ENCODE results near the gene CEMIP.

- no peak for TF ChIP-seq CTCF (IDR thresholded peaks at IDR 0.05)
- no peak for TF ChIP-seq EZH2 (IDR thresholded peaks at IDR 0.05)
- no peak for TF ChIP-seq EZH2phosphoT487 (IDR thresholded peaks at IDR 0.05)
These were observed 158.5 kb downstream of the CEMIP start for GRCh38 chr15:80937718-80938117.

Measured in neural progenitor cell (in vitro differentiated cells).